ENCODE data around the gene BAHCC1. TPM values are rescaled to one million over a fixed set of nuclear protein-coding genes. Genes with fewer than 3 reads are reported as not detected.

The BAHCC1 gene
- total RNA-seq, 1 donor from 2014 or later = 3.4 TPM

- TF ChIP-seq EZH2phosphoT487 (IDR thresholded peaks at IDR 0.05) = no peak
- TF ChIP-seq EZH2 (IDR thresholded peaks at IDR 0.05) = no peak
- TF ChIP-seq, protein P1, sequence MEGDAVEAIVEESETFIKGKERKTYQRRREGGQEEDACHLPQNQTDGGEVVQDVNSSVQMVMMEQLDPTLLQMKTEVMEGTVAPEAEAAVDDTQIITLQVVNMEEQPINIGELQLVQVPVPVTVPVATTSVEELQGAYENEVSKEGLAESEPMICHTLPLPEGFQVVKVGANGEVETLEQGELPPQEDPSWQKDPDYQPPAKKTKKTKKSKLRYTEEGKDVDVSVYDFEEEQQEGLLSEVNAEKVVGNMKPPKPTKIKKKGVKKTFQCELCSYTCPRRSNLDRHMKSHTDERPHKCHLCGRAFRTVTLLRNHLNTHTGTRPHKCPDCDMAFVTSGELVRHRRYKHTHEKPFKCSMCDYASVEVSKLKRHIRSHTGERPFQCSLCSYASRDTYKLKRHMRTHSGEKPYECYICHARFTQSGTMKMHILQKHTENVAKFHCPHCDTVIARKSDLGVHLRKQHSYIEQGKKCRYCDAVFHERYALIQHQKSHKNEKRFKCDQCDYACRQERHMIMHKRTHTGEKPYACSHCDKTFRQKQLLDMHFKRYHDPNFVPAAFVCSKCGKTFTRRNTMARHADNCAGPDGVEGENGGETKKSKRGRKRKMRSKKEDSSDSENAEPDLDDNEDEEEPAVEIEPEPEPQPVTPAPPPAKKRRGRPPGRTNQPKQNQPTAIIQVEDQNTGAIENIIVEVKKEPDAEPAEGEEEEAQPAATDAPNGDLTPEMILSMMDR (IDR thresholded peaks at IDR 0.05) = no peak
- no peaks in the 10 kb centered on the region for H3K9me3 ChIP-seq (ENCODE audit: low read depth)
- no peak overlapping the region for H2AFZ ChIP-seq (replicated peaks)
- no peaks in the 10 kb centered on the region for H3K79me2 ChIP-seq (ENCODE audit: low read depth)
- H3K36me3 ChIP-seq = no peaks in the 10 kb centered on the region
- H3K27ac ChIP-seq = no peak overlapping the region
- no peak overlapping the region for H3K4me3 ChIP-seq
- no peak for DNase-seq (ENCODE audit: low spot score)
- H3K27me3 ChIP-seq = peaks cover 36% of the 10 kb centered on the region
- peak overlapping the region; percentile 27 for H3K4me3 Mint-ChIP-seq
- peaks cover 25% of the 10 kb centered on the region for H3K4me1 ChIP-seq
- H3K9me3 Mint-ChIP-seq = no peaks in the 10 kb centered on the region
- H3K27ac Mint-ChIP-seq = no peak overlapping the region
- peaks cover 5% of the 10 kb centered on the region for H3K27me3 Mint-ChIP-seq (ENCODE audit: insufficient read depth, low read depth)
- no peaks in the 10 kb centered on the region for H3K36me3 Mint-ChIP-seq
- H3K4me2 ChIP-seq = no peak overlapping the region
- peaks cover 51% of the 10 kb centered on the region for H3K4me1 Mint-ChIP-seq
- H3F3A ChIP-seq (ENCODE audit: low read depth) = peaks cover 31% of the 10 kb centered on the region
- no peaks in the 10 kb centered on the region for H4K20me1 ChIP-seq (ENCODE audit: low read depth)
- no peak overlapping the region for H3K9ac ChIP-seq
Observed at GRCh38 chr17:81491181-81491581, 95.9 kb downstream of the BAHCC1 start.

DNA sequence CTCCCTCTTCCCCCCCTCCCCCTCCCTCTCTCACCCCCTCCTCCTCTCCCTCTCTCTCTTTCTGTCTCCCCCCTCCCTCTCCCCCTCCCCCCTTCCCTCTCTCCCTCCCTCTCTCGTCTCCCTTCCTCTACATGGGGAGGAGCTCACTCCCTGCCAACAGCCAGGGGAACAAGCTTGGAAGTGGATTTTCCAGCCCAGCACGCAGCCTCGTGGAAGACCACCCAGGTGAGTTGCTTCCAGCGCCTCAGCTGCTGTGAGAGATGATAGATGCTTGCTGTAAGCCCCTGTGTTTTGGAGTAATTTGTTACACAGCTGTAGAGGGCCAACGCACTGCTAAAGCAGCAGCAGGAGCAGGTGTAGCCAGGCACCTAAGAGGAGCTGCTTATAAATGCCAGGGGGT is 96.5 kb downstream of the BAHCC1 start:
- Histone ChIP-seq H4K20me1 (ENCODE audit: low read depth) (no peaks in the 10 kb centered on the region), H3K4me1 (peaks cover 25% of the 10 kb centered on the region), H3K27ac (no peak overlapping the region), H3K9ac (no peak overlapping the region), H3K4me3 (no peak overlapping the region), H3K36me3 (no peaks in the 10 kb centered on the region), H3K27me3 (peaks cover 30% of the 10 kb centered on the region), H3K4me2 (no peak overlapping the region), H2AFZ (replicated peaks) (no peak overlapping the region), H3K79me2 (ENCODE audit: low read depth) (no peaks in the 10 kb centered on the region), H3K9me3 (ENCODE audit: low read depth) (no peaks in the 10 kb centered on the region), H3F3A (ENCODE audit: low read depth) (peaks cover 25% of the 10 kb centered on the region)
- H3K27ac Mint-ChIP-seq = no peak overlapping the region
- no peaks in the 10 kb centered on the region for H3K9me3 Mint-ChIP-seq
- H3K27me3 Mint-ChIP-seq (ENCODE audit: insufficient read depth, low read depth) = peaks cover 4% of the 10 kb centered on the region
- no peak for DNase-seq (ENCODE audit: low spot score)
- H3K36me3 Mint-ChIP-seq = no peaks in the 10 kb centered on the region
- TF ChIP-seq, protein P1 (IDR thresholded peaks at IDR 0.05) = no peak
- TF ChIP-seq EZH2phosphoT487 (IDR thresholded peaks at IDR 0.05) (no peak), EZH2 (IDR thresholded peaks at IDR 0.05) (no peak)
- H3K4me3 Mint-ChIP-seq = peak overlapping the region; percentile 68
- peaks cover 45% of the 10 kb centered on the region for H3K4me1 Mint-ChIP-seq

GRCh38 chr17:81492202-81492601 is 96.9 kb downstream of the BAHCC1 start:
- Histone ChIP-seq H4K20me1 (ENCODE audit: low read depth) (no peaks in the 10 kb centered on the region), H3F3A (ENCODE audit: low read depth) (peaks cover 24% of the 10 kb centered on the region), H2AFZ (replicated peaks) (no peak overlapping the region), H3K79me2 (ENCODE audit: low read depth) (no peaks in the 10 kb centered on the region), H3K4me2 (no peak overlapping the region), H3K27ac (no peak overlapping the region), H3K4me3 (no peak overlapping the region), H3K9ac (no peak overlapping the region), H3K4me1 (peaks cover 25% of the 10 kb centered on the region), H3K36me3 (no peaks in the 10 kb centered on the region), H3K9me3 (ENCODE audit: low read depth) (no peaks in the 10 kb centered on the region), H3K27me3 (peaks cover 26% of the 10 kb centered on the region)
- Mint-ChIP-seq H3K36me3 (no peaks in the 10 kb centered on the region), H3K9me3 (no peaks in the 10 kb centered on the region), H3K27ac (no peak overlapping the region), H3K4me1 (peaks cover 44% of the 10 kb centered on the region), H3K4me3 (peak overlapping the region; percentile 68), H3K27me3 (ENCODE audit: insufficient read depth, low read depth) (peaks cover 2% of the 10 kb centered on the region)
- TF ChIP-seq, protein P1 (IDR thresholded peaks at IDR 0.05) = no peak
- no peak for TF ChIP-seq EZH2phosphoT487 (IDR thresholded peaks at IDR 0.05)
- no peak for TF ChIP-seq EZH2 (IDR thresholded peaks at IDR 0.05)
- DNase-seq (ENCODE audit: low spot score) = no peak

All from neural progenitor cell (in vitro differentiated cells).